Transverse colon (tissue), 3 donors: ENCODE measurements around the gene MAPKAP1.

Experiments used
- POLR2A ChIP-seq: fragments of 450-650 bp; IDR thresholded peaks from one replicate; pipeline ENCODE4 v1.6.1; 2016; ENCODE audit warnings: antibody characterized with exemption, mild to moderate bottlenecking, moderate library complexity
- TF ChIP-seq, protein P1 (sequence below), 5 experiments: fragments of 200-600 bp in 3 of 5; fragments of 450-650 bp in 2 of 5; sonication (generic) in 3 of 5; IDR thresholded peaks; 1 replicate in 2 of 5; 2 replicates in 3 of 5; pipeline ENCODE4 v1.5.1; 2016 to 2017; ENCODE audit warnings: antibody characterized with exemption in 5 of 5, inconsistent platforms in 3 of 5, mild to moderate bottlenecking in 2 of 5, moderate library complexity in 1 of 5

DNA sequence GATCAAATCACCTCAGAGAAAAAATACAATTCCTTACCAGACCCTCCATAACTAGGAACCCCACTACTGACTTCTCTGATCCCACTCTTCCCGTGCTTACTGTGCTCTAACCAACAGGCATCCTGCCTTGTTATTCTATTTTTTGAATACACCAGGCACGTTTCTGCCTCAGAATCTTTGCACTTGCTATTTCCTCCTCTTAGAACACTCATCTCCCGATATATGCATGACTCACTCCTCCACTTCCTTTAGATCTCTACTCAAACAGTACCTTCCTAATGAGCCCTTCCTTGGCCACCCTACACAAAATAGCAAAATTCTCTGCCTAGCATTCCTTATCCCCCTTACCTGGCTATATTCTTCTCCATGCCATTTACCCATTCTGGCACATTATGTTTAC is 43.9 kb downstream of the MAPKAP1 start:
- TF ChIP-seq, protein P1, sequence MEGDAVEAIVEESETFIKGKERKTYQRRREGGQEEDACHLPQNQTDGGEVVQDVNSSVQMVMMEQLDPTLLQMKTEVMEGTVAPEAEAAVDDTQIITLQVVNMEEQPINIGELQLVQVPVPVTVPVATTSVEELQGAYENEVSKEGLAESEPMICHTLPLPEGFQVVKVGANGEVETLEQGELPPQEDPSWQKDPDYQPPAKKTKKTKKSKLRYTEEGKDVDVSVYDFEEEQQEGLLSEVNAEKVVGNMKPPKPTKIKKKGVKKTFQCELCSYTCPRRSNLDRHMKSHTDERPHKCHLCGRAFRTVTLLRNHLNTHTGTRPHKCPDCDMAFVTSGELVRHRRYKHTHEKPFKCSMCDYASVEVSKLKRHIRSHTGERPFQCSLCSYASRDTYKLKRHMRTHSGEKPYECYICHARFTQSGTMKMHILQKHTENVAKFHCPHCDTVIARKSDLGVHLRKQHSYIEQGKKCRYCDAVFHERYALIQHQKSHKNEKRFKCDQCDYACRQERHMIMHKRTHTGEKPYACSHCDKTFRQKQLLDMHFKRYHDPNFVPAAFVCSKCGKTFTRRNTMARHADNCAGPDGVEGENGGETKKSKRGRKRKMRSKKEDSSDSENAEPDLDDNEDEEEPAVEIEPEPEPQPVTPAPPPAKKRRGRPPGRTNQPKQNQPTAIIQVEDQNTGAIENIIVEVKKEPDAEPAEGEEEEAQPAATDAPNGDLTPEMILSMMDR (IDR thresholded peaks at IDR 0.05), result no peak
- no peak for TF ChIP-seq POLR2A
